Body of pancreas (tissue), 2 donors: ENCODE data around the gene FAM111A. TPM values are rescaled to one million over a fixed set of nuclear protein-coding genes. Genes with fewer than 3 reads are reported as not detected.

Experiments used
- total RNA-seq, 2 donors: library from RNA; depleted of rRNA; stranded (reverse); fragments of >200 nt; gene quantifications; one replicate each; pipeline ENCODE4 v1.1.0, GENCODE V29; 2016

Gene FAM111A
- total RNA-seq, 2 donors from 2014 or later, result 17.4 to 43.8 TPM

Other genes starting within 250 kb of the FAM111A start
- under 1 TPM in 1 of 2 donors, not detected in 1; 0.78 TPM for gene GLYATL1, start 203.4 kb upstream of the FAM111A start, total RNA-seq
- not detected for gene GLYATL1B, start 56.5 kb upstream of the FAM111A start, total RNA-seq
- under 1 TPM in 1 of 2 donors, not detected in 1; 0.33 TPM for gene FAM111B, start 35.6 kb upstream of the FAM111A start, total RNA-seq
- gene DTX4, start 29.3 kb downstream of the FAM111A start, total RNA-seq, result 10 to 100 TPM in 1 of 2 donors, 1 to 10 TPM in 1; 9.6 to 10.4 TPM
- 1 to 10 TPM; 1.3 to 3.9 TPM for gene MPEG1, start 70.1 kb downstream of the FAM111A start, total RNA-seq
- gene OR5AN1, start 216.0 kb downstream of the FAM111A start, total RNA-seq, result not detected